Mucosa of descending colon (tissue), 3 donors: ENCODE data around the gene CD164L2. TPM values are rescaled to one million over a fixed set of nuclear protein-coding genes. Genes with fewer than 3 reads are reported as not detected.

Source experiments
- ATAC-seq: fragments of 200-7000 bp; cut with Tn5 transposase; one replicate; pipeline ENCODE4 v1.9.1; 2020; ENCODE audit warnings: mild to moderate bottlenecking, moderate library complexity
- DNase-seq, 3 donors: peaks; one replicate each; pipeline ENCODE4 v3.0.0-alpha.2; 2020
- H3K36me3 ChIP-seq: fragments of 200-600 bp; one replicate; pipeline ENCODE4 v1.8.0; 2021; ENCODE audit warnings: low read depth, mild to moderate bottlenecking
- H3K4me1 ChIP-seq: fragments of 200-600 bp; one replicate; pipeline ENCODE4 v1.8.0; 2021; ENCODE audit warnings: low read depth, mild to moderate bottlenecking
- H3K4me3 ChIP-seq: fragments of 200-600 bp; one replicate; pipeline ENCODE4 v1.8.0; 2021; ENCODE audit warnings: mild to moderate bottlenecking
- H3K9me3 ChIP-seq: fragments of 200-600 bp; one replicate; pipeline ENCODE4 v1.8.0; 2021; ENCODE audit warnings: mild to moderate bottlenecking
- intact Hi-C, 2 donors: fragments of 100-400 bp; cut with DNase I in 1 of 2; cut with micrococcal nuclease in 1 of 2; formaldehyde crosslinking; loops; one replicate each; pipeline versions ENCODE4 v1.11.0 to v1.11.1; 2022; cut with DNase I, micrococcal nuclease
- total RNA-seq, 3 donors: library from RNA; stranded (reverse); fragmentation: NEBNext Ultra II Directional in 2 of 3; extraction: Animal tissue kit (Norgen Biotek cat#: 25700) in 2 of 3; gene quantifications; one replicate each; pipeline versions ENCODE4 v1.2.1 to v1.2.4, GENCODE V29; 2021 to 2023
- TF ChIP-seq, protein P1 (sequence below): fragments of 200-600 bp; IDR thresholded peaks from one replicate; pipeline ENCODE4 v1.8.0; 2022; ENCODE audit warnings: antibody characterized with exemption, mild to moderate bottlenecking
- donor health status: DM: no; HTN: no; CAD: no; lungs with moderate emphysema.
- donor health status: DM: no; HTN: no; CAD: no.
- donor health status: DM: no; HTN: yes; CAD: no.

CD164L2 gene
- total RNA-seq, 3 donors from 2014 or later = 0.29 to 1.3 (median 0.51) TPM

DNA sequence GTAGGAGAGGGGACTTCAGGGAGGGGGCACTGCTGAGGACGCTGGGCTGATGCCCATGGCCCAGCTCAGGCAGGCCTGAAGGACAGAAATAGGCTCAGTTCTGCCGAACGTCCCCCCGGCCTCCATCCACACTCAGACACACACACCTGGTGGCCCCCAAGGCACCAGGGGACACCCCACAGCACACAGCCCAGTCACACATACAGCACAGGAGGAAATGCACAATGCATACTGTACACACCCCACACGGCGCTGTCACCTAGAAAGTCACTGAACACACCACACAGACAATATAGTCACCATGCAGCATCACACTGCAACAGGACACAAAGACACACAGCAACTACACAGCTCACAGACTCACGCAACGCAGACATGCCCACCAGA lies 40.7 kb downstream of the CD164L2 start:
- DNase-seq = peak in 1 of 3 donors; percentile 59
- ATAC-seq = peak; percentile 64
- intact Hi-C loops = no loop called here
- Histone ChIP-seq H3K36me3 (no peaks in the 10 kb centered on the region), H3K9me3 (no peaks in the 10 kb centered on the region), H3K4me3 (peak overlapping the region; percentile 9), H3K4me1 (peaks cover 7% of the 10 kb centered on the region)
- TF ChIP-seq, protein P1, sequence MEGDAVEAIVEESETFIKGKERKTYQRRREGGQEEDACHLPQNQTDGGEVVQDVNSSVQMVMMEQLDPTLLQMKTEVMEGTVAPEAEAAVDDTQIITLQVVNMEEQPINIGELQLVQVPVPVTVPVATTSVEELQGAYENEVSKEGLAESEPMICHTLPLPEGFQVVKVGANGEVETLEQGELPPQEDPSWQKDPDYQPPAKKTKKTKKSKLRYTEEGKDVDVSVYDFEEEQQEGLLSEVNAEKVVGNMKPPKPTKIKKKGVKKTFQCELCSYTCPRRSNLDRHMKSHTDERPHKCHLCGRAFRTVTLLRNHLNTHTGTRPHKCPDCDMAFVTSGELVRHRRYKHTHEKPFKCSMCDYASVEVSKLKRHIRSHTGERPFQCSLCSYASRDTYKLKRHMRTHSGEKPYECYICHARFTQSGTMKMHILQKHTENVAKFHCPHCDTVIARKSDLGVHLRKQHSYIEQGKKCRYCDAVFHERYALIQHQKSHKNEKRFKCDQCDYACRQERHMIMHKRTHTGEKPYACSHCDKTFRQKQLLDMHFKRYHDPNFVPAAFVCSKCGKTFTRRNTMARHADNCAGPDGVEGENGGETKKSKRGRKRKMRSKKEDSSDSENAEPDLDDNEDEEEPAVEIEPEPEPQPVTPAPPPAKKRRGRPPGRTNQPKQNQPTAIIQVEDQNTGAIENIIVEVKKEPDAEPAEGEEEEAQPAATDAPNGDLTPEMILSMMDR = no peak

GRCh38 chr1:27341525-27342252 lies 41.4 kb downstream of the CD164L2 start, which contains the start of gene SYTL1:
SYTL1 (plus strand) TSS chr1:27342022; CDS start chr1:27345335, 3,313 bp downstream.
- ATAC-seq (peak; percentile 87), DNase-seq (peak; percentile 69 to 85 (median 75))
- TF ChIP-seq, protein P1 = no peak

GRCh38 chr1:27339213-27339612 lies 43.9 kb downstream of the CD164L2 start:
- no peaks in the 10 kb centered on the region for H3K9me3 ChIP-seq
- intact Hi-C loops = no loop called here
- H3K36me3 ChIP-seq = no peaks in the 10 kb centered on the region
- TF ChIP-seq, protein P1 = no peak
- peaks cover 7% of the 10 kb centered on the region for H3K4me1 ChIP-seq
- H3K4me3 ChIP-seq = no peak overlapping the region
- DNase-seq = no peak
- no peak for ATAC-seq

More at GRCh38 chr1:27341525-27342252, 41.4 kb downstream of the CD164L2 start, which contains the start of gene SYTL1:
- H3K4me3 ChIP-seq = peak within 1 kb of the TSS; percentile 9
- intact Hi-C loops = no loop called here
- H3K36me3 ChIP-seq = no peaks in the 10 kb centered on the region
- H3K4me1 ChIP-seq = peaks cover 7% of the 10 kb centered on the region
- no peaks in the 10 kb centered on the region for H3K9me3 ChIP-seq

DNA sequence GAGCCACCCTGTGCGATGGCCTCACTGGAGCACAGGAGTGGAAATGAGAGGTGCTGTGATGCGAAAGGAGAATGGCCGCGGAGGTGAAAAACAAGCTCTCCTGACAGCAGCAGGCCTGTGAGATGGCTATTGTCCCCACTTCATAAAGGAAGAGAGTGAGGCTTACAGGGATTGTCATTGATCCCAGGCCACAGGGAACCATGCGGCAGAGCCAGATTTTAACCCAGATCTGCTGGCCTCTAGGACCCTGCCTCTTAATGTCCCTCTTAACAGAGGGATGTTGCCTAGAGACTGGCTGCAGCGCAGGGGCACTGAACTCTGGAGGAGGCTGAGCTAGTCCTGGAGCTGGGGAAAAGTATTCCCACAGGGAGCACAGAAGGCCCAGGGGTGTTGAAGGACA lies 44.4 kb downstream of the CD164L2 start:
- intact Hi-C loops = no loop called here
- Histone ChIP-seq H3K36me3 (no peaks in the 10 kb centered on the region), H3K4me1 (peaks cover 7% of the 10 kb centered on the region), H3K9me3 (no peaks in the 10 kb centered on the region), H3K4me3 (no peak overlapping the region)
- ATAC-seq (no peak), DNase-seq (no peak)
- TF ChIP-seq, protein P1 = no peak

DNA sequence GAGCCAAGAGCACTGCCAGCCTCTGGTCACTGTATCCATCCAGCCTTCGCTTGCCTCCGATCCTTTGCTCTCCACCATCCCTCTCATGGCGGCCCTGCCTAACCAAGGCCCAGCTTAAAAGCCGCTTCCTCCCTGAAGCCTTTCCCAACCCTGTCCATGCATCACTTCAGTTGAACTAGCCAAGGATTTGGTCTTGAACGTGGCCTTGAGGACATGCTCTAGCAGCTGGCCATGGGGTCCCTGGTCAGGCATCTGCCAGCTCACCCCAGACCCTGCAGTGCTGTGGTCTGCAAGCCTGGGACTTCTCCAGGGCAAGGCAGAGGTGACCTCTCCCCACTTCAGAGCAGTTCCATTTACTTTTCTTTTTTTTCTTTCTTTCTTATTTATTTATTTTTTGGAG lies 46.4 kb downstream of the CD164L2 start:
- H3K4me3 ChIP-seq = no peak overlapping the region
- H3K4me1 ChIP-seq = peaks cover 7% of the 10 kb centered on the region
- H3K36me3 ChIP-seq = no peaks in the 10 kb centered on the region
- TF ChIP-seq, protein P1 = no peak
- ATAC-seq (no peak), DNase-seq (no peak)
- intact Hi-C loops = no loop called here
- H3K9me3 ChIP-seq = no peaks in the 10 kb centered on the region
